Erythroblast (primary cell): ENCODE results near the gene B3GNT5.

ENCODE experiments used
- DNase-seq, 2 experiments: peaks; one replicate each; lab custom pipeline; 2025; lab: John Stamatoyannopoulos, UW
- GATA1 ChIP-seq: IDR thresholded peaks from 2 replicates; pipeline ENCODE4 v1.6.1; 2011; ENCODE audit warnings: low read depth, mild to moderate bottlenecking, control low read depth, low read length, moderate library complexity
- POLR2A ChIP-seq: IDR thresholded peaks from 2 replicates; pipeline ENCODE4 v1.6.1; 2011; ENCODE audit warnings: mild to moderate bottlenecking, low read length

B3GNT5 gene

GRCh38 chr3:183265157-183265642, 12.1 kb downstream of the B3GNT5 start:
- DNase-seq: no peak
- TF ChIP-seq POLR2A: no peak
- TF ChIP-seq GATA1: no peak

- no peak for DNase-seq
- TF ChIP-seq POLR2A: no peak
- no peak for TF ChIP-seq GATA1
Measured at GRCh38 chr3:183265834-183266417, 12.9 kb downstream of the B3GNT5 start.

- no peak for TF ChIP-seq POLR2A
- TF ChIP-seq GATA1: no peak
- DNase-seq: no peak
Measured at GRCh38 chr3:183266454-183266853, 13.4 kb downstream of the B3GNT5 start.

- no peak for TF ChIP-seq GATA1
- no peak for TF ChIP-seq POLR2A
Measured at GRCh38 chr3:183267140-183267539, 14.1 kb downstream of the B3GNT5 start.

GRCh38 chr3:183268366-183268765, 15.3 kb downstream of the B3GNT5 start:
- no peak for TF ChIP-seq GATA1
- no peak for TF ChIP-seq POLR2A
- DNase-seq: no peak

More at GRCh38 chr3:183267140-183267539, 14.1 kb downstream of the B3GNT5 start:
- no peak for DNase-seq

GRCh38 chr3:183269345-183269744, 16.3 kb downstream of the B3GNT5 start:
- DNase-seq: no peak
- TF ChIP-seq GATA1 (no peak), POLR2A (no peak)

- DNase-seq: no peak
- TF ChIP-seq POLR2A: no peak
Measured at GRCh38 chr3:183270344-183270743, 17.3 kb downstream of the B3GNT5 start.

GRCh38 chr3:183272142-183272541, 19.1 kb downstream of the B3GNT5 start:
- no peak for DNase-seq
- TF ChIP-seq GATA1: no peak
- no peak for TF ChIP-seq POLR2A

GRCh38 chr3:183272791-183273190, 19.7 kb downstream of the B3GNT5 start:
- DNase-seq: no peak
- TF ChIP-seq GATA1: no peak
- TF ChIP-seq POLR2A: no peak

- no peak for DNase-seq
- no peak for TF ChIP-seq POLR2A
- TF ChIP-seq GATA1: no peak
Measured at GRCh38 chr3:183274609-183275008, 21.6 kb downstream of the B3GNT5 start.

GRCh38 chr3:183275418-183275817, 22.4 kb downstream of the B3GNT5 start:
- TF ChIP-seq POLR2A (no peak), GATA1 (no peak)
- peak; percentile 62 to 64 for DNase-seq

- no peak for TF ChIP-seq GATA1
- no peak for TF ChIP-seq POLR2A
- no peak for DNase-seq
Measured at GRCh38 chr3:183275937-183276336, 22.9 kb downstream of the B3GNT5 start.

- DNase-seq: no peak
- TF ChIP-seq POLR2A: no peak
Measured at GRCh38 chr3:183277260-183277659, 24.2 kb downstream of the B3GNT5 start.

- TF ChIP-seq POLR2A: no peak
- TF ChIP-seq GATA1: no peak
- DNase-seq: no peak
Measured at GRCh38 chr3:183278479-183279088, 25.5 kb downstream of the B3GNT5 start.

- no peak for DNase-seq
- no peak for TF ChIP-seq GATA1
Measured at GRCh38 chr3:183279371-183279770, 26.3 kb downstream of the B3GNT5 start.
